ENCODE results near the gene SERTAD2.

DNA sequence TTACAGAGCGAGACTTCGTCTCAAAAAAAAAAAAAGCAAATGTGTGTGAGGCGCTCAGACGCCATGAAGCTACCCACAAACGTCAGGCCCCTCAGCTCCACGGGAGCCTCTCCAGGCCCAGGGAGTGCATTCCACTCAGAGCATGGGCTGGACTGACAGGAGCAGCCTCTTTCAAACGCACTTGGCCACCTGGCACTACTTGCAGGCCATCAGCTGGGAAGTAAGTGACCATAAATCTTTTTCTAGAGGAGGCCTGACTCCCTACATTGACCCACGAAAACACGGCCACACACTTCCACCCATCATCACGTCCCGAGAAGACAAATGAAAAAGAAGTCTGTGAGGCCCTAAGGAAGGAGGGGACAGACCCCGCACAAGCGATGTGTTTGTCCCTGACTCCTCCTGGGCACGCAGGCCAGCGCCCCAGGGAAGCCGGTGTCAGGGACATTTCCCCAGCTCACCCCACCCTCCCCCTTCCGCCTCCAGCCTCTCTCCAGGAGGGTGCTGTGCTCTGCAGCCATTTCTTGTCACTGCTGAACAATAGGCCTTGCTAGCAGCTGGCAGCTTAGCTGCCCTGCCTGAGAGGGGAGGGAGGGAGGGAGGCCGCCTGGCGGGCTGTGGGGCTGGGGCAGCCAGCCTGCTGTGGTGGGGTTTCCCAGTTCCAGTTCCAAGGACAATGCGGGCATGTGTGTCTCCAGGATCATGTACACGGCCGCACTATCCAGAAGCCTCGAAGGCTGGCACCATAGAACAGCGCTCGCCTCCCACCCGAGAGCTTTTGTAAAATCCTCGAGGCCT is 26.6 kb downstream of the SERTAD2 start:
- TF ChIP-seq, protein P1, sequence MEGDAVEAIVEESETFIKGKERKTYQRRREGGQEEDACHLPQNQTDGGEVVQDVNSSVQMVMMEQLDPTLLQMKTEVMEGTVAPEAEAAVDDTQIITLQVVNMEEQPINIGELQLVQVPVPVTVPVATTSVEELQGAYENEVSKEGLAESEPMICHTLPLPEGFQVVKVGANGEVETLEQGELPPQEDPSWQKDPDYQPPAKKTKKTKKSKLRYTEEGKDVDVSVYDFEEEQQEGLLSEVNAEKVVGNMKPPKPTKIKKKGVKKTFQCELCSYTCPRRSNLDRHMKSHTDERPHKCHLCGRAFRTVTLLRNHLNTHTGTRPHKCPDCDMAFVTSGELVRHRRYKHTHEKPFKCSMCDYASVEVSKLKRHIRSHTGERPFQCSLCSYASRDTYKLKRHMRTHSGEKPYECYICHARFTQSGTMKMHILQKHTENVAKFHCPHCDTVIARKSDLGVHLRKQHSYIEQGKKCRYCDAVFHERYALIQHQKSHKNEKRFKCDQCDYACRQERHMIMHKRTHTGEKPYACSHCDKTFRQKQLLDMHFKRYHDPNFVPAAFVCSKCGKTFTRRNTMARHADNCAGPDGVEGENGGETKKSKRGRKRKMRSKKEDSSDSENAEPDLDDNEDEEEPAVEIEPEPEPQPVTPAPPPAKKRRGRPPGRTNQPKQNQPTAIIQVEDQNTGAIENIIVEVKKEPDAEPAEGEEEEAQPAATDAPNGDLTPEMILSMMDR (conservative IDR thresholded peaks at IDR 0.05): no peak
- TF ChIP-seq ZFX (IDR thresholded peaks at IDR 0.05): no peak

Measured in C4-2B (cell line).